NK-92 (cell line): ENCODE measurements around the gene TBXAS1.
A peak's percentile ranks its signal among the peaks of the same experiment; 100 is the strongest.
"Not testable (repeated sequence)": the region's sequence is repeated elsewhere in the genome, so short reads cannot be mapped to it uniquely, and the experiment has no call there.

Source experiments
- DNase-seq: peaks from one replicate; lab custom pipeline; 2025; ENCODE audit not compliant: unreplicated experiment; lab: John Stamatoyannopoulos, UW

Gene TBXAS1

GRCh38 chr7:139913021-139913844, 84.2 kb downstream of the TBXAS1 start:
- DNase-seq: no peak

GRCh38 chr7:139913845-139914135, 84.7 kb downstream of the TBXAS1 start:
- no peak for DNase-seq

DNA sequence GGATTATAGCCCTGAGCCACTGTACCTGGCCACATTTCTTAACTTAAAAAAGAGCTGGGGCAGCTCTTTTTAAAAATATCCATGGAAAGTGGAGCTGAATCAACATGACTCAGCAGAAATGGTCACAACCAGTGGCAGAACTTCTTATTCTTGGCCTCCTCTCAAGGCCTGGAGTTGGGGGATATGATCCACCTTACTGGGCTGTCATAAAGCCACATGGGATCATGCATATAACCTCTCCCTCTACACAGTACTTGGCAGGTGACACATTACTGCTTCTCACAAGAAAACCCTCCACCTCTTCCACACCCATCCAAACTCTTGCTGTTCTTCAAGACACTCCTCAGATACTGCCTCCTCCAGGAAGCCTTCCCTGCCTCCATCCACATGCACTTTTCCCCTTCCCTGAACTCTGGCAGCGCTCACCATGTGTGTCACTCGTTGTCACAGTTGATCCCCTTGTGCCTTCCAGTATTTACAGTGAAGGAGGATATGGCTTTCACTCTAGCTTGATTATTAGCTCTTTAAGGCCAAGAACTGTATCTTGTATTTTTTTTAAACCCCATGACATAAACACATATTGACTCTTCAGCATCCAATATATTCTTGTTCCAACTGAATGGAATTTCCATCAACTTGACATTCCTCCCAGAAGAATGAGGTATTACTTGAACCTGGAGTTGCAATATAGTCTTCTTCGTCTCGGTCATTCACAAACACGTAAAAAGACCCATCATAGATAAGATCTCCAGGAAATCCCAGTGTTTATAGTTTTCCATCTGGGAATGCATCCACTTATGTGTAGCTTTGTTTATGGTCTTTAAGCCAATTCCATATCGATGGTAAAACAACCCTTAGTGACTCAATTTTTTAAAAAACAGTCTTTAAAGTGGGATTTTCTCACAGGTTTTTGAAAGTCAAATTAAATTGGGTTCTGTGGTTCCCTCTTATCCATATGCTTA, 85.5 kb downstream of the TBXAS1 start:
- no peak for DNase-seq

DNA sequence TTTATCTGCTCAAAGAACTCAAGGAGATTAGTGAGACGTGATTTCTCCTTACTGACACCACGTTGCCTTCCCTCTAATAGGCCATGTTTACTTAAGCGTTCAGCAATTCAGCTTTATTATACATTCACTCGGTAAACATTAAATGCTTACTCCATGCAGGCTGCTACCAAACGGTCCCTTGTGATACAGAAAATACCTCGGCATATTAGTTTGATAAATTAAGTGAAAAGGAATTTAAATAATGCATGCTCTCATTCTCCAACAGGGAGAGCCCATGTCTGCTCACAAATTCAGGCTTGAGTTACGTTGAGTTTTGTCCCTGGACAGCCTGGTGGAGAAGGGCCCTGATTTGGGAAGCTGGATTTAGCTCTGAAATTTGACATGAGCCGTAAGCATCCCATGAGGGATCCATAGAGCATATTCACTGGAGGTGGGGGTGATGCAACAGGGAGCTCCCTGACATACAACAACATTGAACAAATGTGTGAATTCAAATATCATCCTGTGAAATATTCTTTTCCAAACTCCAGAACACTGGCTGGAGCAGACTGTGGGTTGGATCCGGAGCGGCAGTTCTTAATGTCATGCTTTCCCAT, 86.3 kb downstream of the TBXAS1 start:
- no peak for DNase-seq

DNA sequence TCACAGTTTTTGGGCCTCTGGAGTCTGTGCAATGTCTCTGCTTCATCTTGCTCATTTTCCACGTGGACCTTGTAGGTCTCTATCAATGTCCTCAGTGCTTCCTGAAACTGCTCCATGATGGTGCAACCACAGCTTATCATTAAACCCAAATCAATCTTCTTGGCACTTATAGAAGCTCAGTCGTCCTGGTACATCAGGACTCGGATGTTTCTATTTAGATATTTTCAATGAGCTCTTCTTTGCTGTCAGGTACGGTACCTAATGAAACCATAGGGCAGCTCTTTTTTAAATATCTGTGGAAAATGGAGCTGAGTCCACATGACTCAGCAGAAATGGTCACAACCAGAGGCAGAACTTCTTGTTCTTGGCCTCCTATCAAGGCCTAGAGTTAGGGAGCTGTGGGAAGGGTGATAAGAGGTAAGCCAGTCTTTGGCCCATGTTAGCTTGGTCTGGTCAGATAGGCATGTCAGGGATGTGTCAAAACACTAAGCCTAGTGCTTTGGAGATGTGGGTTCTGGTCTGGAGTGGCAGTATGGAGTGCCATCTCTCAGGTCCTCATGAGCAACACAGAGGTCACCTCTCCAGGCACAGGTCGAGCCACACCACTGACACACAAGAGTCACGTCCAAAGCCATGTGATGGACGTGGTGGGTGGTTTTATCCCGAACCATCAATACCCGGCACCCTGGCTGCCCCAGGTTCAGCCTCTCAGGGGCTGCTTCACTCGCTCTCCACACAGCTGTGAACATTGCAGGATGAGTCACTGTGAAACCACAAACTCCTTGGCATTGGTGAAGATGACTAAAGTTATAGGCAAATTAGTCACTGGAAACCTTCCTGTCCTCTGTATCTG, 87.0 kb downstream of the TBXAS1 start:
- DNase-seq: peak; percentile 9

DNA sequence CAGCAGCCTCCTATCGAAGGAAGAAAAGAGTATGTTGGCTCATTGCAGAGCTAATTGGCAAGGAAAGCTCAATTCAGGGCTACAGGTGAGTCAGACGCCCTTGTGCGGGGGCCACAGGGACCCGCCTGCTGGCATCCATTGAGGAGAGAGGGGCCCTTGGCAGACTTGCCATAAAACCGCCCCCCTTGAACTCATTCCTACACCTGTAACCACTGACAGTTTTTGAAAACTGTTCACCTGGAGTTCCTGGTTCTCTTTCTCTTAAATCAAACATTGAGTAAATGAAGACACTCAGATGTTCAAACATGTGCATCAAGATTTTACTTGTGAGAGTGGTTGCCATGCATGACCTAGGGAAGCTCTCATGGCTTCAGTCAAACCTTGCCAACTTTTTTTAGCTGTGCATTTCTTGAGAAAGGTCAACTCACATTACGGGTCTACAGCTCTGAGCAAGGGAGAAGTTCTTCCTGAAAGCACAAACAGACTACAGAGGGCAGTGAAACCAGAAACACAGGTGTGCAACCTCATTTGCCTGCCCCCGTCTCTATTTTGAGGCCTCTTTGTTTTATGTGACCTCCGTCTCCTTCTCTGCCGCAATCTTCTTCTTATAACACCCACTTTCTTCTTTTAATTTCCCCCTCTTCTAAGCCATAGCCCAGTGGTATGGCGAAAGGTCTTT, 87.8 kb downstream of the TBXAS1 start:
- no peak for DNase-seq

DNA sequence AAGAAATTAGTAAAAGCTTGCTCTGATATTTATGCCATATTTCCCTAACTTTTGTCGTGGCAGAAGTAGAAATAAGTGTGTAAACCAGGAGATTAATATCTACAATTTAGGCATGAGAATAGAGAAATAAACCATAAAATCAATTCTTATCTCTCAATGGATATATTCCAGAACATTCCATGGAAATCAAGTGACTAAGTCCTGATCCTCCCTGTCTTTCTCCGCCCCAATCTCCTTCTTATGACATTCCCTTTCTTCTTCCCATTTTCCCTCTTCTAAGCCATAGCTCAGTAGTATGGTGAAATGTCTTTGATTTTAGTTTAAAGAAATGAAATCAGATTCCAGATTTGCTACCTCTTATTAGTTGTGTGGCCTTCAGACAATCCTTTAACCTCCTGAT, 88.8 kb downstream of the TBXAS1 start:
- DNase-seq: no peak

- DNase-seq: no peak
These were observed 89.4 kb downstream of the TBXAS1 start for GRCh38 chr7:139918480-139918879.

- DNase-seq: no peak
These were observed 94.0 kb downstream of the TBXAS1 start for GRCh38 chr7:139923090-139923489.

DNA sequence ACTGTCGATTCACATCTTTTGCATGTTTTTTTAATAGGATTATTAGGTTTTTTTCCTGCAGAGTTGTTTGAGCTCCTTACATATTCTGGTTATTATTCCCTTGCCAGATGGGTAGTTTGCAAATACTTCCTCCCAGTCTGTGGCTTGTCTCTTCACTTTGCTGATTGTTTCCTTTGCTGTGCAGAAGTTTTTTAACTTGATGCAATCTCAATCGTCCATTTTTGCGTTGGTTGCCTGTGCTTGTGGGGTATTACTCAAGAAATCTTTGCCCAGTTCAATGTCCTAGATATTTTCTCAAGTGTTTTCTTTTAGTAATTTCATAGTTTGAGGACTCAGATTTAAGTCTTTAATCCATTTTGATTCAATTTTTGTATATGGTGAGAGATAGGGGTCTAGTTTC, 95.4 kb downstream of the TBXAS1 start:
- DNase-seq: no peak

DNA sequence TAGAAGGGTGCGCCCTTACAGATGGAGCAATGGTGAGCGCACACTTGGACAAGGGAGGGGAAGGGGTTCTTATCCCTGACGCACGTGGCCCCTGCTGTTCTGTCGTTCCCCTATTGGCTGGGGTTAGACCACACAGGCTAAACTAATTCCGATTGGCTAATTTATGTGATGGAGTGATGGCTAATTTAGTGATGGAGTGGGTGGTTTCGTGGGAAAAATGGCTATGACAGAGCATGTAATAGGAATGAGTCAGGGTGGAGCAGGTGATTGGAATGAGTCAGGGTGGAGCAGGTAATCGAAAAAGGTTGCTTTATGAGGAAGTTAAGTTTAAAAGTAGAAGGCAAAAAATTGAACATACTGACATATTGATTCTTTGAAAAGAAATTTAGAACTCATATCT, 100.2 kb downstream of the TBXAS1 start:
- DNase-seq: not testable (repeated sequence)

GRCh38 chr7:139930286-139930965, 101.4 kb downstream of the TBXAS1 start:
- no peak for DNase-seq

- DNase-seq: no peak
These were observed 102.3 kb downstream of the TBXAS1 start for GRCh38 chr7:139931190-139931934.

DNA sequence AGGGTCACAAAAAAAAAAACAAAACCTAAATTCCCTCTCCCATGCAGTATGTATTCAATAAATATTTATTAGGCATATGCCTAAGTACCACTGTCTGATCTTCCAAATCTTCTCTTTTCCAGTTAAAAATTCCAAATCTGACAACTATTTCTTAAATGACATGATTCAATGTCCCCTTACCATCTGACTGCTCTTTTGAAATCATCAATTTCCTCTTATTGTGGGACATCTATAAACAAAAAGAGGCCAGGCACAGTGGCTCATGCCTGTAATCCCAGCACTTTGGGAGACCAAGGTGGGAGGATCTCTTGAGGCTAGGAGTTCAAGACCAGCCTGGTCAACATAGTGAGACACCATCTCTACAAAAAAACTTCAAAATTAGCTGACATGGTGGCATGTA, 103.5 kb downstream of the TBXAS1 start:
- DNase-seq: no peak

- no peak for DNase-seq
These were observed 107.8 kb downstream of the TBXAS1 start for GRCh38 chr7:139936760-139937310.

GRCh38 chr7:139937715-139938114, 108.7 kb downstream of the TBXAS1 start:
- DNase-seq: no peak

DNA sequence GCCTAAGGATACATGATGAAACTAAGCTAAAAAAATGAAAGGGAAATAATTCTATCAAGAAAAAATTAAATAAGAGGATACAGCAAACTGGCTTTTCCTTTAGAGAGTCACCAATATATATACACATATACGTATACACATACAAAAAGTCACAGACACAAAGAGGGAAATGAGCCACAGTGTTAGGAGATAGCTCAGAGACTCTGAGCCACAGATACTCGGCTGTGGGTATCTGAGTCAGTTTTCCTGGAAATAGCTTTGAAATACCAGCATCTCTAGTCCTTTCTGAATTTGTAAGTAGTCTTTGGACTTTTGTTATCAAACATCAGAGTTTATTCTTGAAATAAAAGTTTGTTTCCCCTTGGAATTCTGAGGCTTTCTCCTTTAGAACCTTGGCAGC, 111.8 kb downstream of the TBXAS1 start:
- DNase-seq: no peak

DNA sequence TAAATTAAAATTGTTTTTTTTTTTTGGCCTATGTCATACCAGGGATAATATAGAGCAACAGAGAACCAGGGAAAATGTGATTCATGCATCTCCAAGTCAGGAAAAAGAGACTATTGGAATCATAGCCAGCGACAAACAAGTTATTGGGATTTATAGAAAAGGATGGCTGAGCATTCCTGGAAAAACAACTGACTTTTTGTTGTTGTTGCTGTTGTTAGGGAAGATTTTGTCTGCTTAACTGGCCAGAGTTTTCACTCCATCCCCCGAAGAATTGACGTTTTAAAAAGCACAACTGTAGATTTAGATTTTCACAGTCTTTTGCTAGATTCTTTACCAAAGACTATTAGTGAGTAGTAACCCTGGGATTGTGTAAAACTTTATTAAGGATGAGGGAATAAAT, 112.4 kb downstream of the TBXAS1 start:
- no peak for DNase-seq

- DNase-seq: no peak
These were observed 112.8 kb downstream of the TBXAS1 start for GRCh38 chr7:139941866-139942265.
